HL-60 (cell line): ENCODE results near the gene NUDCD3.

Experiments
- DNase-seq, 2 experiments: peaks; one replicate each; pipeline ENCODE4 v3.0.0-alpha.2; 2010 to 2020; ENCODE audit warnings: low read depth in 1 of 2, low spot score in 1 of 2
- H3K27ac ChIP-seq: fragments of 250-450 bp; sonication (Bioruptor Pico); replicated peaks from 2 replicates; pipeline ENCODE4 v1.5.1; 2020; ENCODE audit warnings: mild to moderate bottlenecking, moderate library complexity
- H3K27me3 ChIP-seq: fragments of 250-450 bp; sonication (Bioruptor Pico); 2 replicates; pipeline ENCODE4 v1.5.1; 2021; ENCODE audit warnings: mild to moderate bottlenecking, moderate library complexity; ENCODE audit not compliant: insufficient read depth, poor library complexity, severe bottlenecking
- H3K4me3 ChIP-seq: replicated peaks from 2 replicates; pipeline ENCODE4 v1.5.1; 2011; ENCODE audit warnings: mild to moderate bottlenecking, control low read depth, low read length; ENCODE audit not compliant: insufficient read depth
- CTCF ChIP-seq: IDR thresholded peaks from one replicate; pipeline ENCODE4 v1.5.1; 2011; ENCODE audit warnings: low read length, control low read depth, inconsistent platforms; ENCODE audit not compliant: insufficient read depth
- GABPA ChIP-seq: IDR thresholded peaks from 2 replicates; pipeline ENCODE4 v1.6.1; 2012; ENCODE audit warnings: low read depth
- POLR2AphosphoS5 ChIP-seq: IDR thresholded peaks from 2 replicates; pipeline ENCODE4 v1.6.1; 2012; ENCODE audit warnings: low read depth
- REST ChIP-seq: IDR thresholded peaks from 2 replicates; pipeline ENCODE4 v1.6.1; 2012; ENCODE audit warnings: low read depth; ENCODE audit not compliant: insufficient replicate concordance
- SPI1 ChIP-seq: IDR thresholded peaks from 2 replicates; pipeline ENCODE4 v1.6.1; 2012; ENCODE audit warnings: low read depth, mild to moderate bottlenecking, borderline replicate concordance

Gene NUDCD3

GRCh38 chr7:44538093-44538797, 47.8 kb upstream of the NUDCD3 start:
- no peak overlapping the region for H3K27ac ChIP-seq
- no peaks in the 10 kb centered on the region for H3K27me3 ChIP-seq
- DNase-seq = no peak
- no peak overlapping the region for H3K4me3 ChIP-seq
- TF ChIP-seq CTCF (no peak), REST (no peak), GABPA (no peak), POLR2AphosphoS5 (no peak), SPI1 (no peak)

- no peak overlapping the region for H3K4me3 ChIP-seq
- no peaks in the 10 kb centered on the region for H3K27me3 ChIP-seq
- TF ChIP-seq CTCF = no peak
- TF ChIP-seq SPI1 = no peak
- TF ChIP-seq POLR2AphosphoS5 = no peak
- TF ChIP-seq REST = no peak
- TF ChIP-seq GABPA = no peak
- no peak for DNase-seq
- H3K27ac ChIP-seq = no peak overlapping the region
These were observed 47.0 kb upstream of the NUDCD3 start for GRCh38 chr7:44537442-44537841.

GRCh38 chr7:44536090-44536489, 45.6 kb upstream of the NUDCD3 start:
- no peak overlapping the region for H3K4me3 ChIP-seq
- no peak overlapping the region for H3K27ac ChIP-seq
- DNase-seq = no peak
- TF ChIP-seq GABPA (no peak), POLR2AphosphoS5 (no peak), REST (no peak), CTCF (no peak), SPI1 (no peak)
- H3K27me3 ChIP-seq = no peaks in the 10 kb centered on the region
